Endothelial cell of umbilical vein (primary cell): ENCODE results near the gene RAPGEF4. TPM values are rescaled to one million over a fixed set of nuclear protein-coding genes. Genes with fewer than 3 reads are reported as not detected.

Experiments
- BruUV-seq: library from RNA; stranded (reverse); fragments of 400-500 nt; replicated peaks from 2 replicates; lab custom pipeline; 2021; lab: Mats Ljungman, UMichigan
- CTCF ChIA-PET: fragments of 300-600, 350-600 bp; sonication (Branson Sonifier 250); formaldehyde crosslinking; loops from one replicate; lab custom pipeline; 2021; ENCODE audit warnings: antibody characterized with exemption, inconsistent platforms; lab: Charles Lee
- POLR2A ChIA-PET: fragments of 300-600, 350-600 bp; sonication (Branson Sonifier 250); formaldehyde crosslinking; loops from one replicate; lab custom pipeline; 2021; ENCODE audit warnings: antibody characterized with exemption, inconsistent platforms; lab: Charles Lee
- DNase-seq: peaks from one replicate; pipeline ENCODE4 v3.0.0-alpha.2; 2011; ENCODE audit warnings: low read depth, low spot score
- FAIRE-seq: peaks from 2 replicates; lab custom pipeline; 2011; peaks lifted over from hg19 to GRCh38; lab: Jason Lieb, UNC
- H2AFZ ChIP-seq: 2 replicates; pipeline ENCODE4 v1.6.0; 2012; ENCODE audit warnings: low read depth, low read length, control low read depth, inconsistent platforms
- H3K27ac ChIP-seq: 2 replicates; pipeline ENCODE4 v1.5.1; 2011; ENCODE audit warnings: low read depth, mild to moderate bottlenecking, control low read depth, low read length, moderate library complexity; ENCODE audit not compliant: insufficient read depth
- H3K27me3 ChIP-seq, 2 experiments: 2 replicates each; pipeline versions ENCODE4 v1.6.0 to v1.6.1; 2011; ENCODE audit warnings: low read length in 2 of 2, mixed read lengths in 1 of 2; ENCODE audit not compliant: control insufficient read depth in 2 of 2, insufficient read depth in 2 of 2
- H3K36me3 ChIP-seq, 2 experiments: 2 replicates in 1 of 2; 3 replicates in 1 of 2; pipeline ENCODE4 v1.5.1; 2011; ENCODE audit warnings: low read length in 2 of 2, mild to moderate bottlenecking in 1 of 2, moderate library complexity in 1 of 2; ENCODE audit not compliant: control insufficient read depth in 2 of 2, insufficient read depth in 2 of 2; ENCODE audit errors: extremely low read depth in 1 of 2
- H3K4me1 ChIP-seq: 3 replicates; pipeline ENCODE4 v1.5.1; 2011; ENCODE audit warnings: mild to moderate bottlenecking, low read length; ENCODE audit not compliant: control insufficient read depth, insufficient read depth; ENCODE audit errors: extremely low read depth
- H3K4me2 ChIP-seq: 2 replicates; pipeline ENCODE4 v1.6.1; 2011; ENCODE audit warnings: low read length, control low read depth, mixed read lengths; ENCODE audit not compliant: insufficient read depth
- H3K4me3 ChIP-seq, 3 experiments: fragments of 200-600 bp in 1 of 3; sonication (generic), shearing (Covaris generic) in 1 of 3; replicated peaks in 1 of 3; 2 replicates each; pipeline ENCODE4 v1.5.1; 2011 to 2016; ENCODE audit warnings: control low read depth in 3 of 3, low read length in 3 of 3, mild to moderate bottlenecking in 2 of 3, inconsistent platforms in 1 of 3, low read depth in 1 of 3, moderate library complexity in 1 of 3; ENCODE audit not compliant: insufficient read depth in 1 of 3
- H3K79me2 ChIP-seq: 2 replicates; pipeline ENCODE4 v1.6.0; 2012; ENCODE audit warnings: low read length, inconsistent platforms; ENCODE audit not compliant: control insufficient read depth, insufficient read depth
- H3K9ac ChIP-seq: replicated peaks from 2 replicates; pipeline ENCODE3; 2011; ENCODE audit warnings: low read length, control low read depth; ENCODE audit not compliant: insufficient read depth; ENCODE audit errors: extremely low read depth
- H3K9me1 ChIP-seq: replicated peaks from 3 replicates; pipeline ENCODE4 v1.6.0; 2011; ENCODE audit warnings: mild to moderate bottlenecking, low read length; ENCODE audit not compliant: control insufficient read depth, insufficient read depth; ENCODE audit errors: extremely low read depth
- H3K9me3 ChIP-seq: replicated peaks from 2 replicates; pipeline ENCODE4 v1.5.1; 2012; ENCODE audit warnings: low read length, inconsistent platforms; ENCODE audit not compliant: control insufficient read depth, insufficient read depth
- H4K20me1 ChIP-seq: replicated peaks from 2 replicates; pipeline ENCODE3; 2011; ENCODE audit warnings: mild to moderate bottlenecking, low read length; ENCODE audit not compliant: control insufficient read depth, insufficient read depth; ENCODE audit errors: extremely low read depth
- EZH2 ChIP-seq: IDR thresholded peaks from 2 replicates; pipeline ENCODE4 v1.6.1; 2012; ENCODE audit warnings: borderline replicate concordance, low read depth, mild to moderate bottlenecking, moderate library complexity, low read length, inconsistent platforms; ENCODE audit not compliant: severe bottlenecking
- FOS ChIP-seq: IDR thresholded peaks from 2 replicates; pipeline ENCODE4 v1.6.1; 2011; ENCODE audit warnings: mild to moderate bottlenecking, low read length, moderate library complexity, borderline replicate concordance; ENCODE audit not compliant: insufficient read depth
- GATA2 ChIP-seq: IDR thresholded peaks from 2 replicates; pipeline ENCODE4 v1.7.0; 2011; ENCODE audit warnings: low read depth, mild to moderate bottlenecking, moderate library complexity, mixed read lengths, low read length; ENCODE audit not compliant: insufficient read length, insufficient read depth
- JUN ChIP-seq: IDR thresholded peaks from 2 replicates; pipeline ENCODE4 v1.6.1; 2011; ENCODE audit warnings: borderline replicate concordance, low read depth; ENCODE audit not compliant: insufficient read length, insufficient read depth
- MYC ChIP-seq: IDR thresholded peaks from one replicate; pipeline ENCODE4 v1.6.1; 2011; ENCODE audit warnings: mild to moderate bottlenecking, low read depth, low read length
- POLR2A ChIP-seq: IDR thresholded peaks from 2 replicates; pipeline ENCODE4 v1.6.1; 2012; ENCODE audit warnings: low read depth, mild to moderate bottlenecking, control low read depth, low read length
- POLR2AphosphoS5 ChIP-seq: IDR thresholded peaks from 2 replicates; pipeline ENCODE4 v1.6.1; 2012; ENCODE audit warnings: low read depth, mild to moderate bottlenecking, control low read depth, low read length, moderate library complexity; ENCODE audit not compliant: insufficient read depth
- dilution Hi-C: fragments of 300-500 bp; cut with MboI; formaldehyde crosslinking; loops from one replicate; pipeline ENCODE4 v1.15.0; 2019; ENCODE audit warnings: low sequenced_read_pairs; ENCODE audit not compliant: extremely low pct_ligation_motif_present
- intact Hi-C: fragments of 100-400 bp; cut with micrococcal nuclease; formaldehyde crosslinking; loops from one replicate; pipeline ENCODE4 v1.10.0; 2022
- polyA plus RNA-seq, 4 experiments: library from polyadenylated mRNA; depleted of rRNA in 3 of 4; stranded (reverse) in 3 of 4; unstranded in 1 of 4; fragments of >200 nt; gene quantifications; 2 replicates each; pipeline versions ENCODE4 v1.2.1 to v1.2.3, GENCODE V29; 2011 to 2012; ENCODE audit warnings: missing spikeins in 1 of 4
- total RNA-seq: library from RNA; stranded (reverse); gene quantifications from 2 replicates; pipeline ENCODE4 v1.2.3, GENCODE V29; 2021
- TF ChIP-seq, protein P1 (sequence below), 2 donors: IDR thresholded peaks; 1 replicate in 1 of 2; 2 replicates in 1 of 2; pipeline ENCODE4 v1.5.1; 2011; ENCODE audit warnings: low read length in 2 of 2, mild to moderate bottlenecking in 2 of 2, moderate library complexity in 2 of 2, control low read depth in 1 of 2, inconsistent platforms in 1 of 2, low read depth in 1 of 2; ENCODE audit not compliant: insufficient read depth in 1 of 2; ENCODE audit errors: extremely low read depth in 1 of 2
- TF ChIP-seq, protein P2 (sequence below): IDR thresholded peaks from 2 replicates; pipeline ENCODE4 v1.6.1; 2011; ENCODE audit not compliant: insufficient read depth, insufficient read length

Gene RAPGEF4
- total and polyA plus RNA-seq, 2 donors (not counting 3 experiments of a cell fraction or from before 2014, with no cell fraction given) = 7.2 to 9.2 TPM

DNA sequence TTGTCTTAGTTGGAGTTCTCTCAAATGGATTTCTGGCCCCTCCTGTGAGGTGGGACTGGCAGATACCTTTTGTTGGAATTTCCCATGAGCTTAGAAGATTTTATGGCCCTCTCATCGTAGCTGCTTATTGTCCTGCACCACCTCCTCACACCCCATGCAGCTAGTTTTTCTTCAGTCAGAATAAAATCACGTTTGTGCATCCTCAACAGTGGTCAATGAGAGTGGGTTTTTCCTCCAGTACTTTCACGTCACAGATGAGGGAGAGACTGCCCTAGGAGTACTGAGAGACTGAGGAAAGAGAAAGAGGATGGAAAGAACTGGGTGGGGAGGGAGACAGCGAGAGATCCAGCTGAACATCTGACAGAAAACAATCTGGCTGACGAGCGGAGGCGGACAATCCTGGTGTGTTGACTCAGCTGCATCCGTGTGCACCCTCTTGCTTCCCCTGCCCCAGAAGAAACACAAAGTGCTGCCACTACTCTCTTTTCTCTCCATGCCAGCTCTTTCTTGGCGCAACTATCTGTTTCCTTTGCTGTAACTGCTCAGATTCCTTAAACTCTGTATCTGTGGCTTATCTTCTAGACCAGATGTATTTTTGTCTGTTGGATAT, 7.4 kb downstream of the RAPGEF4 start:
- BruUV-seq = no TSS peak
- Histone ChIP-seq H2AFZ (no peak overlapping the region), H3K36me3 (no peaks in the 10 kb centered on the region), H3K9ac (no peak overlapping the region), H3K4me3 (no peak overlapping the region), H3K9me3 (no peaks in the 10 kb centered on the region), H3K4me2 (no peak overlapping the region), H3K79me2 (no peaks in the 10 kb centered on the region), H3K27ac (peak overlapping the region; percentile 35), H3K4me1 (peaks cover 11% of the 10 kb centered on the region), H3K9me1 (no peaks in the 10 kb centered on the region), H3K27me3 (peaks cover 0 to 7% of the 10 kb centered on the region in 2 experiments), H4K20me1 (no peaks in the 10 kb centered on the region)
- POLR2A ChIA-PET = no interaction called here
- CTCF ChIA-PET = interaction anchor here (0.9 to 1.2 kb wide), 3 partner anchors 20 to 32 kb away, joined by 3 read pairs; no protein-coding TSS in a partner anchor
- FAIRE-seq (peak; percentile 55), DNase-seq (peak; percentile 89)
- dilution Hi-C loops = no loop called here
- intact Hi-C loops = no loop called here
- TF ChIP-seq POLR2AphosphoS5 (peak; percentile 40), JUN (no peak), POLR2A (no peak)
- TF ChIP-seq, protein P1, sequence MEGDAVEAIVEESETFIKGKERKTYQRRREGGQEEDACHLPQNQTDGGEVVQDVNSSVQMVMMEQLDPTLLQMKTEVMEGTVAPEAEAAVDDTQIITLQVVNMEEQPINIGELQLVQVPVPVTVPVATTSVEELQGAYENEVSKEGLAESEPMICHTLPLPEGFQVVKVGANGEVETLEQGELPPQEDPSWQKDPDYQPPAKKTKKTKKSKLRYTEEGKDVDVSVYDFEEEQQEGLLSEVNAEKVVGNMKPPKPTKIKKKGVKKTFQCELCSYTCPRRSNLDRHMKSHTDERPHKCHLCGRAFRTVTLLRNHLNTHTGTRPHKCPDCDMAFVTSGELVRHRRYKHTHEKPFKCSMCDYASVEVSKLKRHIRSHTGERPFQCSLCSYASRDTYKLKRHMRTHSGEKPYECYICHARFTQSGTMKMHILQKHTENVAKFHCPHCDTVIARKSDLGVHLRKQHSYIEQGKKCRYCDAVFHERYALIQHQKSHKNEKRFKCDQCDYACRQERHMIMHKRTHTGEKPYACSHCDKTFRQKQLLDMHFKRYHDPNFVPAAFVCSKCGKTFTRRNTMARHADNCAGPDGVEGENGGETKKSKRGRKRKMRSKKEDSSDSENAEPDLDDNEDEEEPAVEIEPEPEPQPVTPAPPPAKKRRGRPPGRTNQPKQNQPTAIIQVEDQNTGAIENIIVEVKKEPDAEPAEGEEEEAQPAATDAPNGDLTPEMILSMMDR (IDR thresholded peaks at IDR 0.05; ENCODE audit: extremely low read depth in 1 of 2, insufficient read depth in 1 of 2, low read depth in 1 of 2, low read length in 2 of 2) = no peak

DNA sequence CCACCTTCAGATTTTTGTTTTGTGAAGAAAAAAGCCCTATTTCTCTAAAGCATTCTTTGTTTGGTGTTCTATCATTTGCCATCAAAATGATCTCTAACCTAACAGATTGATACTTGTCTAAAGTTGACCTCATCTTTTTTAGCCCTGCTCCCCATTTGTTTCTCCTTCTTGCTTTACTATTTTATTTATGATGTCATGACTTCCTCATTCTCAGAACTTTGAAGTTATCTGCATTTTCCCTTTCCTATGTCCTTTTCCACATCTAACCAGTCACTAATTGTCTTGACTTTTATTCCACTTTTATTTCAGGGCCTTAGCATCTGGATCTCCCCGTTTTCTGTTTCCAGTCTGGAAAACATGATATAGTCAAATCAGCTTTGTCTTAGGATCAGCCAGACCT, 8.3 kb downstream of the RAPGEF4 start:
- CTCF ChIA-PET = no interaction called here

More for the DNA sequence above, 8.3 kb downstream of the RAPGEF4 start:
- H3K4me2 ChIP-seq = no peak overlapping the region
- no peaks in the 10 kb centered on the region for H3K36me3 ChIP-seq
- BruUV-seq = no TSS peak
- peaks cover 11% of the 10 kb centered on the region for H3K4me1 ChIP-seq
- dilution Hi-C loops (no loop called here), intact Hi-C loops (no loop called here)
- H3K4me3 ChIP-seq = no peak overlapping the region
- FAIRE-seq = no peak
- H3K9ac ChIP-seq = no peak overlapping the region
- H3K9me1 ChIP-seq = no peaks in the 10 kb centered on the region
- H3K27ac ChIP-seq = peak overlapping the region; percentile 35
- peaks cover 0 to 2% of the 10 kb centered on the region in 2 experiments for H3K27me3 ChIP-seq
- H3K9me3 ChIP-seq = no peaks in the 10 kb centered on the region
- no peak overlapping the region for H2AFZ ChIP-seq
- H4K20me1 ChIP-seq = no peaks in the 10 kb centered on the region
- DNase-seq = no peak
- TF ChIP-seq, protein P1 (IDR thresholded peaks at IDR 0.05; ENCODE audit: extremely low read depth in 1 of 2, insufficient read depth in 1 of 2, low read depth in 1 of 2, low read length in 2 of 2) = no peak
- no peak for TF ChIP-seq POLR2AphosphoS5
- TF ChIP-seq FOS = no peak
- no peak for TF ChIP-seq GATA2
- TF ChIP-seq MYC = no peak
- TF ChIP-seq JUN = no peak
- TF ChIP-seq, protein P2, sequence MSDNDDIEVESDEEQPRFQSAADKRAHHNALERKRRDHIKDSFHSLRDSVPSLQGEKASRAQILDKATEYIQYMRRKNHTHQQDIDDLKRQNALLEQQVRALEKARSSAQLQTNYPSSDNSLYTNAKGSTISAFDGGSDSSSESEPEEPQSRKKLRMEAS = no peak
- no peak for TF ChIP-seq EZH2
- TF ChIP-seq POLR2A = no peak
- POLR2A ChIA-PET = no interaction called here
- H3K79me2 ChIP-seq = no peaks in the 10 kb centered on the region
